SK-N-MC (cell line): Measurements from ENCODE around the gene MOSPD3.

Experiments
- DNase-seq: peaks from one replicate; pipeline ENCODE4 v3.0.0-alpha.2; 2011; ENCODE audit warnings: low read depth, low spot score
- H3K27ac ChIP-seq: fragments of 200-600 bp; sonication (generic); 2 replicates; pipeline ENCODE4 v1.5.1; 2016; ENCODE audit warnings: mixed run types
- H3K36me3 ChIP-seq: fragments of 200-600 bp; sonication (generic); 2 replicates; pipeline ENCODE4 v1.6.1; 2017; ENCODE audit warnings: antibody characterized with exemption, low read length, mixed read lengths; ENCODE audit not compliant: insufficient read depth
- H3K4me3 ChIP-seq: fragments of 200-600 bp; sonication (generic); 2 replicates; pipeline ENCODE4 v1.5.1; 2016
- H3K9ac ChIP-seq: fragments of 200-600 bp; sonication (generic); 2 replicates; pipeline ENCODE4 v1.8.0; 2017; ENCODE audit warnings: mixed run types, mixed read lengths; ENCODE audit not compliant: insufficient read length
- H3K9me3 ChIP-seq: fragments of 200-600 bp; sonication (generic); 2 replicates; pipeline ENCODE4 v1.6.1; 2017; ENCODE audit warnings: low read depth, mild to moderate bottlenecking, antibody characterized with exemption, low read length, moderate library complexity, mixed read lengths
- EZH2 ChIP-seq: fragments of 200-600 bp; sonication (generic); IDR thresholded peaks from one replicate; pipeline ENCODE4 v1.6.1; 2017; ENCODE audit warnings: antibody characterized with exemption
- FOXP2 ChIP-seq: optimal IDR thresholded peaks from 2 replicates; pipeline ENCODE3; 2011; ENCODE audit warnings: mild to moderate bottlenecking, moderate library complexity; ENCODE audit not compliant: insufficient read depth; ENCODE audit errors: extremely low read length, control extremely low read depth
- POLR2AphosphoS5 ChIP-seq: IDR thresholded peaks from 2 replicates; pipeline ENCODE4 v1.6.1; 2012; ENCODE audit warnings: mild to moderate bottlenecking, low read depth, low read length, borderline replicate concordance

Gene MOSPD3

DNA sequence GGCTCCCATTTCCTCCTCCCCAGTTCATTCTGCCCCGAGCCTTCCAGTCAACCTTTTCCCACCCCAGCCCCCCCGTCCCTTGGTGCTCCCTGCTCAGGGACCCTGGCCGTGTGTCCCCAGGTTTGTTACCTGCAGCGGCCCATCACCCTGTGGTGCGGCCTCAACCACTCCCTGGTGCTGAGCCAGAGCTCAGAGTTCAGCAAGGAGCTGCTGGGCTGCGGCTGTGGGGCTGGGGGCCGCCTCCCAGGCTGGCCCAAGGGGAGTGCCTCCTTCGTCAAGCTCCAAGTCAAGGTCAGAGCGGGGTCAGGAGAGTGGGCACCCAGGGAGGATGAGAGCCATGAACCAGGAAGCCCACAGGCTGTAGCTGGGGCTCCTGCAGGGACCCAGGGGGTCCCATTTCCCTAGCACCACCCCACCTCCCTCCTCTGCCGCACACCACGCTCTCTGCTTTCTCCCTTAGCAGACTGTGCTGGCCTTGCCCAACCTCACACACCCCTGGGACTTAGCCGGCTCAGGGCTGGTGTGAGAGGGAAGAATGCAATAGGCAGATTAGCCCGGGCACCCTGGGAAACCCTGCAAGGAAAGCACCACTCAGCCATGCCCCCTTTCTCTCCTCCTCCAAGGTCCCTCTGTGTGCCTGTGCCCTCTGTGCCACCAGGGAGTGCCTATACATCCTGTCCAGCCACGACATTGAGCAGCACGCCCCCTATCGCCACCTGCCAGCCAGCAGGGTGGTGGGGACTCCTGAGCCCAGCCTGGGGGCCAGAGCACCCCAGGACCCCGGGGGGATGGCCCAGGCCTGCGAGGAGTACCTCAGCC, 12.2 kb upstream of the MOSPD3 start:
- no peak overlapping the region for H3K4me3 ChIP-seq
- H3K9me3 ChIP-seq, result no peaks in the 10 kb centered on the region
- no peak for DNase-seq
- no peaks in the 10 kb centered on the region for H3K36me3 ChIP-seq
- H3K27ac ChIP-seq, result no peak overlapping the region
- no peak overlapping the region for H3K9ac ChIP-seq
- TF ChIP-seq EZH2 (no peak), FOXP2 (no peak), POLR2AphosphoS5 (0 out of 2 replicates have a peak, but pooled peaks have one; percentile 3)

DNA sequence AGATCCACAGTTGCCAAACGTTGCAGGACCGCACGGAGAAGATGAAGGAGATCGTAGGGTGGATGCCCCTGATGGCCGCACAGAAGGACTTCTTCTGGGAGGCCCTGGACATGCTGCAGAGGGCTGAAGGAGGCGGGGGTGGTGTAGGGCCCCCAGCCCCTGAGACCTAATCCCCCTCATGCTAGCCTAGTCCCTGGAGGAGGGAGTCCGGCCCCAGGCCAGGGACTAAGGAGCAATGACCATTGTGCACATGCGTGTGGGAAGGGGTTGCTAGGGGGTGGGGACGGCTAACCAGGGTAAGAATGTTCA, 11.7 kb upstream of the MOSPD3 start:
- H3K27ac ChIP-seq, result no peak overlapping the region
- DNase-seq, result no peak
- H3K4me3 ChIP-seq, result no peak overlapping the region
- H3K9me3 ChIP-seq, result no peaks in the 10 kb centered on the region
- no peak for TF ChIP-seq EZH2
- no peak for TF ChIP-seq POLR2AphosphoS5
- TF ChIP-seq FOXP2, result no peak
- H3K9ac ChIP-seq, result no peak overlapping the region
- H3K36me3 ChIP-seq, result no peaks in the 10 kb centered on the region

DNA sequence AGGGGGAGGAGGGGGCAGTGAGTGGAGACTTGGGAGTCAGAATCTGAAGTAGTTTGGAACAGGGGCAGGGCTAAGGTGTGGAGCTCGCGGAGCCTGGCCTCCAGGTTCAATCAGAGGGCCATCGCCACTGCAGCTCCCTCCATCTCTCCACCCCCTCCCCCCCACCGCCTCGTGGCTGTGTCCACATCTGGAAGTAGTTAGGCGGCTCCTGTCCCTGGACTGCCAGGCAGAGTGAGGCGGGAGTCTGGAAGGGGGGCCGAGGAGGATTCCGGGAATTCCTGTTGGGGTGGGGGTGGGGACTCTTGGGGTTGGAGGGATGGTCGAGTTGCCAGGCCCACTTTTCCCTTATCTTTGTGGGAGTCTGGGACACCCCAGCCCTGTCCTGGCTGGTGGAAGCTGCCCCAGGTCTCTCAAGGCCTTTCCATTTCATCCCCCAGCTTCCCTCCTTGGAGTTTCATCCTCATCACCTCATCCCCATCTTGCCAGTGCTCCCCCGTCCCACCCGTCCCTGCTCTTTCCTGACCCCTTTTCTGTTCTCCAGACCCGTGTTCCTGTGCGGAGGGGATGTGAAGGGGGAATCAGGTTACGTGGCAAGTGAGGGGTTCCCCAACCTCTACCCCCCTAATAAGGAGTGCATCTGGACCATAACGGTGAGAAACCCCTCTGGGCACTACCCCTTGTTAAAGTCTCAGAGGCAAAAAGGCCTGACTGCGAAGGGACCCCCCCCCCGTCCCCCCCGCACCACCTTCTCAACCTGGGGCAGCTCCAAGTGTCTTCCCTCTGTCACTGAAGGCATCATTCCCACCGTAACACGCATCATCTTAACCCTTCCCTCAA, 9.2 kb upstream of the MOSPD3 start:
- Histone ChIP-seq H3K27ac (peak overlapping the region; percentile 92), H3K4me3 (peak overlapping the region; percentile 83), H3K36me3 (no peaks in the 10 kb centered on the region), H3K9ac (peak overlapping the region; percentile 77), H3K9me3 (no peaks in the 10 kb centered on the region)
- DNase-seq, result no peak
- TF ChIP-seq POLR2AphosphoS5 (peak; percentile 64; the same call in 1 of the 2 replicates), FOXP2 (no peak)

DNA sequence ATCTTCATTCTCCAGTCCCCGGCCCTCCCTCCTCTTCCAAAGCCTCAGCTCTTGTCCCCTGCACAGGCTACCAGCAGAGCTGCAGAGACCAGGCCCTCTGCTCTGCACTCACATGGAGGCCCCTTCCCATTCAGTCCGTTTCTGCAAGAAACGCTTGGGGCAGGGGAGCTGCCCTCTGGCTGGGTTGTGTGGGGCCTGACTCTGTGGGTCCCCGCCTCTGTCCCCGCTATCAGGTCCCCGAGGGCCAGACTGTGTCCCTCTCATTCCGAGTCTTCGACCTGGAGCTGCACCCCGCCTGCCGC, 8.7 kb upstream of the MOSPD3 start:
- peak overlapping the region; percentile 53 for H3K9ac ChIP-seq
- DNase-seq, result no peak
- H3K27ac ChIP-seq, result peak overlapping the region; percentile 92
- peak overlapping the region; percentile 83 for H3K4me3 ChIP-seq
- TF ChIP-seq FOXP2, result no peak
- TF ChIP-seq POLR2AphosphoS5, result no peak
- TF ChIP-seq EZH2, result no peak
- H3K36me3 ChIP-seq, result no peaks in the 10 kb centered on the region
- no peaks in the 10 kb centered on the region for H3K9me3 ChIP-seq

DNA sequence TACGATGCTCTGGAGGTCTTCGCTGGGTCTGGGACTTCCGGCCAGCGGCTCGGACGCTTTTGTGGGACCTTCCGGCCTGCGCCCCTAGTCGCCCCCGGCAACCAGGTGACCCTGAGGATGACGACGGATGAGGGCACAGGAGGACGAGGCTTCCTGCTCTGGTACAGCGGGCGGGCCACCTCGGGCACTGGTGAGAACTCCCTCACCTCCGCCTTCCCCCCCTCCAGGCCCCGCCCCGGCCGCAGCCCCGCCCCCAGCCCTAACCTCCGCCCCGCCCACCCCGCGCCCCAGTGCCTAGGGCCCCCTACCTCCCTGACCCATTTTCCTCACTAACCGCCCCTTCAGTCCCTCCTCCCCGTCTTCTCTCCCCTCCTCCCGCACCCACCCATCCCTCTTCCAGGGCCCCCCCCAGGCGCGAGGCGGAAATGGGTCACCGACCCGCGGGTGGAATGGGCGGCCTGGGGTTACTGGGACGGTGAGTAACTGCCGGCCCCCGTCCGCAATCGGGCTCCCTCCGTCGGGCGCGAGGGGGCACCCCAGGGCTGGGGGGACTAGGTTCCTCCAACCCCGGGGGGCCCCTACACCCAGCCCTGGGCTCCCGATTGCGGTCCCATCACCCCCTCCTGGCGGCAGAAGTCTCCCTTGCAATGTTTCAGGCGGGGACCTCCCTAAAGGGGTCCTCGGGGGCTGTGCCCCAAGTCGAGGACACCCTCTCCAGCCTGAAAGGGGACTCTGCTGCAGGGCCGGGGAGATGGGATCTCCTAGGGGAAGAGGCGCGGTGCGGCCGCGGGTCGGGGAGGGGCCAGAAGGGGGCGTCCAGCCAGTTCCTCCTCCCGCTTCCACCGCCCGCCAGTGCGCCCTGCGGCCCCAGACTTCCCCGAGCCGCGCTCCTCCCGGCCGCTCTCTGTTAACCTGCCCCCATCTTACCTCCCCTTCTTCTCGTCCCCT, 8.0 kb upstream of the MOSPD3 start:
- TF ChIP-seq POLR2AphosphoS5, result peak; percentile 66; the same call in 1 of the 2 replicates
- no peak for TF ChIP-seq EZH2
- TF ChIP-seq FOXP2, result no peak
- Histone ChIP-seq H3K36me3 (no peaks in the 10 kb centered on the region), H3K9ac (peak overlapping the region; percentile 53), H3K4me3 (peak overlapping the region; percentile 83), H3K27ac (peak overlapping the region; percentile 92), H3K9me3 (no peaks in the 10 kb centered on the region)
- no peak for DNase-seq

DNA sequence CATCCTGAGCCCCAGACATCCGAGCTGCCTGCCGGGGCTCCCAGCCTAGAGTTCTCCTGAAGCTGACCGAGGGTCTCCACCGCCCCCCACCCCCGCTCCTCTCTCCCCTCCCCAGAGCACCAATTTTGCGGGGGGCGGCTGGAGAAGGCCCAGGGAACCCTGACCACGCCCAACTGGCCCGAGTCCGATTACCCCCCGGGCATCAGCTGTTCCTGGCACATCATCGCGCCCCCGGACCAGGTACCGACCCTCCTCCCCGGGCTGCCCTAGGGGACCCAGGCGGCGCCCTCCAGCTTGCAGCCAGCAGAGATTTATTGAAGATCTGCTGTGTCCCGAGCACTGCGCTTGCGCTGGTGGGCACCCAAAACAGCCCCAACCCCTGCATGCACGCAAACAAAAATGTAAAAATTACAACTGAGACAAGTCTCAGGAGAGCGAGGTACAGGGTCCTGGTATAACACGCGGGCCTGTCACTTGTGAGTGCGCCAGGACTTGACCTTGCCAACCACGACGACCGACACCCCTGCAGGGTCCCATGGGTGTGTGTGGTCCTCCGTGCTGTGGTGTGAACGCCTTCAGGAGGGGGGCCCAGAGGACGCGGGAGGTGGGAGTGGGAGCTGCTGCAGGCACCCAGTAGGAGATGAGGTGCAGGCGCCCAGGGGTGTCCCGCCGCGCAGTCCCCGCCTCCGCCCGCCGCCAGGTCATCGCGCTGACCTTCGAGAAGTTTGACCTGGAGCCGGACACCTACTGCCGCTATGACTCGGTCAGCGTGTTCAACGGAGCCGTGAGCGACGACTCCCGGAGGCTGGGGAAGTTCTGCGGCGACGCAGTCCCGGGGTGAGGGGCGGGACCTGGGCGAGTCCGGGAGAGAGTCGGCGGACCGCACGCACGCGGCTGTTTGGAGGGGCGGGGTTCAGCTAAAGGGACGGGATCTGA, 7.1 kb upstream of the MOSPD3 start:
- DNase-seq, result no peak
- H3K27ac ChIP-seq, result no peak overlapping the region
- H3K36me3 ChIP-seq, result no peaks in the 10 kb centered on the region
- no peak overlapping the region for H3K4me3 ChIP-seq
- no peaks in the 10 kb centered on the region for H3K9me3 ChIP-seq
- no peak overlapping the region for H3K9ac ChIP-seq
- TF ChIP-seq POLR2AphosphoS5, result no peak
- no peak for TF ChIP-seq EZH2
- TF ChIP-seq FOXP2, result no peak

DNA sequence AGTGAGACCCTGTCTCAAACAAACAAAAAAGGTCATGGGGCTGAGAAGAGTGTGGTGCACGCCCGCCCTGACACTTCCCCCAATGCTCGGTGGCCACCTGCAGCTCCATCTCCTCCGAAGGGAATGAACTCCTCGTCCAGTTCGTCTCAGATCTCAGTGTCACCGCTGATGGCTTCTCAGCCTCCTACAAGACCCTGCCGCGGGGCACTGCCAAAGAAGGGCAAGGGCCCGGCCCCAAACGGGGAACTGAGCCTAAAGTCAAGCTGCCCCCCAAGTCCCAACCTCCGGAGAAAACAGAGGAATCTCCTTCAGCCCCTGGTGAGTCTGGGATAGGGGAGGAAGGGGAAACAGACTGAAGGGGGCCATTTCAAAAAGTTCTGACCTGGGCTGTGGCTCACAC, 6.0 kb upstream of the MOSPD3 start:
- no peak overlapping the region for H3K4me3 ChIP-seq
- DNase-seq, result no peak
- no peaks in the 10 kb centered on the region for H3K36me3 ChIP-seq
- TF ChIP-seq POLR2AphosphoS5 (no peak), EZH2 (no peak), FOXP2 (no peak)
- H3K9me3 ChIP-seq, result no peaks in the 10 kb centered on the region
- H3K9ac ChIP-seq, result no peak overlapping the region
- no peak overlapping the region for H3K27ac ChIP-seq
